HG03457 (cell line): ENCODE data around the gene LHX1.

Source experiments
- ATAC-seq: cut with Tn5 transposase; IDR thresholded peaks from one replicate; pipeline ENCODE4 v1.9.1; 2021; ENCODE audit warnings: moderate number of reproducible peaks; ENCODE audit not compliant: unreplicated experiment

The LHX1 gene

DNA sequence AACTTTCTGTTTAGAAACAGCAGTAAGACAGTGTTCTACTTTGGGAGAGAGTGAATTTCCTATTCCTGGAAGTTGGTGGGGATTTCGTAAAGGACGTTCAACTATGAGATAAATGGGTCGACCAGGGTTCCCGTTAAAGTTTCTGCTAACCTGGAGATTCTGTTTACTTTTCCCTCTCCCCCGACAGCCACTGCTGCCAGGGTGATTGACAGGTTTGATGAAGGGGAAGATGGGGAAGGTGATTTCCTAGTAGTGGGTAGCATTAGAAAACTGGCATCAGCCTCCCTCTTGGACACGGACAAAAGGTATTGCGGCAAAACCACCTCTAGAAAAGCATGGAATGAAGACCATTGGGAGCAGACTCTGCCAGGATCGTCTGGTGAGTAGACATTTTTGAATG is 12.8 kb downstream of the LHX1 start:
- ATAC-seq: no peak

DNA sequence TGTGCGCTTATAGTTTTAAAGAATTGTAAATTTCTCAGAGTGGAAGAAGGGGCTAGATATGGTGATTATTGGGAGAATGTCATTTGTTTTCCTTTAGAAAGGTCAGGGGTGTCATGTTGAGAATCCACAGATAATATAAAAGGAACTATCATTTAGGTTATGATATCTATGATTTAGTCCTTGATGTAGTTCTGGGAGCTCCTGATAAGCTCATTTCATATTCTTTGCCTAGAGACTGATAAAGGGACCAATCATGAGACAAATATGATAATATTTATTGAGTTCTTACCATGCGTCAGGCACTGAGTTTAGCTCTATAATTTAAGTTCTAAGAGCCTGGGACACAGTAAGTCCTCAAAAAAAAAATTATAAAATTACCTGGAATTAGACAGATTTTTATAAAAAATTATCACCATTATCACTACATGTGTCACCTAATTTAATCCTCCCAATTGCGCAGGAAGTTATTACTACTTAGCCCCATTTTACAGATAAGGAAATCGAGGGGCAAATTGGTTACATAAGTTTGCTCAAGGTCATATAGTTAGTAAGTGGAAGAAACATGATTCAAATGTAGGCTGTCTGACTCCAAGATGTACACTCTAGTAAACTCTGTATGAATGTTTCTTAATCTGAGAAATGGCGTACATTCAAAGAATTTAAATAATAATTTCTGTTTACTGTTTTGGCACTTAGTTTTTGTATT is 14.0 kb downstream of the LHX1 start:
- ATAC-seq: no peak

DNA sequence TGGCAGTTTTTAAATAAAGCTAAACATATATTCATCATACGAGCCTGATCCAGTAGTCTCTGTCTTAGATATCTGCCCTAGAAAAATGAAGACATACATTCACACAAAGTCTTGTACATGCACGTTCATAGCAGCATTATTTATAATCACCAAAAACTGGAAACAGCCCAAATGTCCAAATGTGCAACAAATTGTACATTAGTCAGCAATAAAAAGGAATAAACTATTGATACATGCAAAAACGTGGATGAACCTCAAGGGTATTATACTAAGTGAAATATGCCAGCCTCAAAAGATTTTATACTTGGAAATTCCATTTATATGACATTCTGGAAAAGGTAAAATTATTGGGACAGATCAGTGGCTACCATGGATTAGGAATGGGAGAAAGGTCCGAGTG is 34.2 kb downstream of the LHX1 start:
- no peak for ATAC-seq

DNA sequence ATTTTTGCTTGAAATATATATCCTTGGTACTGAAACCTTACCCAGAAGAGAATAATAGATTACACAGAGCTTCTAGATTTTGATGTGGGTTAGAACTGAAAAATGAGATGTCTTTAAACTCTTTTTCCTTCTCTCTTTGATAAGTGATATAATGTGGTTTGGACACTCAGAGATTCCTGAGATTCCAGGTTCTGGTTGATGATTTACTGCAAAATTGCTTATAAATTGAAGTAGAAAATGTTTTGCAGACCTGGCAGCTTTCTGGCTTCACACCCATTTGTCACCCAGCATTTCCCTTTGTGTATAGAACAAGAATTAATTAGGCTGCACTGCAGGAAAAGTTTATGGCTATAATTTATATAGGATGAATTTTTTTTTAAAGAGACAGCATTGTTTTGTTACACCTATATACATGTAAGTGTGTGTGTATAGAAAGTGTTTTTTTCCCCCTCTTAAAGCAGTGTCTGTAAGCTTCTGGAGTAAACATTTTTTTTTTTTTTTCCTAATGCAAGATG is 35.0 kb downstream of the LHX1 start:
- no peak for ATAC-seq

DNA sequence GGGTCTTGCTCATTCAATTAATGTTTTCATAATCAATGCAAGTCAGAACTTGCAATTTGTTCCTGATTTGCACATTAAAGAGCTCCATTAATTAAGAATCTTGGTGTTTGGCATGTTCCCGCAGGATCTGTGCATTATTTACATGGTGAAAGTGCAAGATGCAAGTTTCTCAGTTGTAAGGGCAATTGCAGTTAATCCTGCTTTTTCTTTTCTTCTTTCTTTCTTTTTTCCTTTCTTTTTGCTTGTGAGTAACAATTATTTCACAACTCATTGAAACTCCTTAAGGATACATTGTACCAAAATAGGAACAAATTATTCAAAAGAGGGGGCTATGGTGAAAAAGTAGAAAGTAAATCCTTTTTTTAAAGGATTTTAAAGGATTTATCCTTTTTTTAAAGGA is 35.6 kb downstream of the LHX1 start:
- no peak for ATAC-seq

DNA sequence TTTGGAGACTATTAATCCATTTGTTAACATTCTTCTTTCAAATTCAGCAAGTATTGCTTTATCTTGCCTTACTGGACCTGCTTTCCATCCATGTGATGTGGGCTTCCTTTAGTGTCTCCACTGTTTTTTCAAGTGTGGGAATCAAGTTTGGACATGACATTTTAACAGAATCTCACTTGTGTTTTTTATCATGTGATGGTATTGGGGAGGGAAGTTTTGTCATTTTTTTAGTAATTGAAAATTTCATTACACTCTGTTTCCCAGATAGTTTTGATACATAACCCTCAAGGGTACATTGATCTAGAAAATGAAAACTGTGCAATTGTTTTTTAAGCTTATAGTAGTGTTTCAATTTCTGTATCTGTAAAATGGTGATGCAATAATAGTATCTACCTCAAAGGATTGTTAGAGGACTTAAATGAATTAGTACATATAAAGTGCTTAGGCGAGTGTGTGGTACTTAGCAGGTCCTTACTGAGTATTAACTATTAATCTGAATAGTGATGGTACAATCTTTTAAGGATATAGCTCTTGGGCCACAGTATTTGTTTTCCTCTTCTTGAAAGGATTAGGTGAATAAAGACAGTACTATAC is 38.7 kb downstream of the LHX1 start:
- ATAC-seq: no peak

DNA sequence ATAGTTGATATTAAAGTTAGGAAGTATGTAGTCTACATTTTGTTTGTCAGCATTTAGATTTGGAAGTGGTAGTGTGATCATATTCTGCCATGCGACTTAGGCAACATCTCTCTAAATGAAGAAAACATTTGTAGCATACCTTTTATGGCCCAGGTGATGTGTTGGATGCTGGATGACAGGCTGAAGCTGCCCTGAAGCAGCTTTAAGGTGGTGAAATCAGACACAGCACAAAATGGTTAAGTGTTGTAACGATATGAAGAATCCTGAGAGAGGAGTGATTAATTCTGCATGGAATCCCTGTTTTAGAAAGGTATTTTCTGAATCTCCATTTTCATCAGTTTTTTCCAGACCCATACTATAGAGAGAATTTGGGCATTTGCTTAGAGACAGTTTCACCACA is 39.8 kb downstream of the LHX1 start:
- no peak for ATAC-seq

DNA sequence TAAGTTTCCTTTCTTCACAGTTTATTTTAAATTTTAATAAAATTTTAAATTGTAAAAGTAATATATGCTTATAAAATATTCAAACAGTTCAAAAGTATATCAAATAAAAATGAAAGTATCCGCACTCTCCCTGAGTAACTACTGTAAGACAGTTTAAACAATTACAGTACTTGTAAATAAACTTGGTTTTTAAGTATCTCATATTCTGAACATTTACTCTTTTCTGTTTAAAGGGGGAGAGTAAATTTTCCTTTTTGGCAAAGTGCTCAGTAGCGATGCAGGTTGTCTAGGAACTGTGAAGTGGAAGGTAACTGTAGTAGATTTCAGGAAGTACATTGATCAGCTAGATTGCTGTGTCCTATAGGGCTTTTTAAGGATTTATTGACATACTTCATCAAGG is 40.3 kb downstream of the LHX1 start:
- no peak for ATAC-seq

DNA sequence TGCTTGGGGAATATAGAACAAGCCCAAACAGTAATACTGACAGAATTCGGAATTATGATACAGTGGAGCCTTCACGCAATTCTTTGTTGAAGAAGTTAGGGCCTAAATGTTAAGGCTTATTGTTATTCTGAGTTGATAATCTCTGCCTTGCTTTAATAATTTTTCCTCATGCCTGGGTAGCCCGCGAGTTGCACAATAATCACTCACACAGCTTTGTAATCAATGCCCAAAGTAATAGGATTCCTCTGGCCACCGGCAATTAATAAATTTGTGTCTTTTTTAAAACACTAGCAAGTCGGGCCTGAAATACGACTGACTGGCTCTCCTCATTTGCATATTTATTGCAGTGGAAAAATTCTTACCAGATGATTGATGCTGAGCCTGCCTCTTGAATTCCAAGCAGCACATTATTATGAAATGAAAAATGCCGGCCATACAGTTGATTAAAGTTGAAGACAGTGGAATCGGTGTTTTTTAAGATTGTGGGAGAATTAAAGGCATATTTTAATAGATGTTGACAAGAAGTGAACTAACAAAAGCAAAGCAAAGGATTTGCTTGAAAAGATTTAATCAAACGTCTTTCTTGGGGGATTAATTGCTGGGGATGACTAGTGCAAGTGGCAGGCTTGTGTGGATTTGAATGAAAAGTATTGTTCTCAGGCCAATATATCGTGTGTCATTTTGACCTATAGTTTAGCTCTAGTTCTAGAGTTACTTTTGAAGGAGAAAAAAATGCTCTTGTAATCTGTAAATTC is 41.7 kb downstream of the LHX1 start:
- no peak for ATAC-seq

DNA sequence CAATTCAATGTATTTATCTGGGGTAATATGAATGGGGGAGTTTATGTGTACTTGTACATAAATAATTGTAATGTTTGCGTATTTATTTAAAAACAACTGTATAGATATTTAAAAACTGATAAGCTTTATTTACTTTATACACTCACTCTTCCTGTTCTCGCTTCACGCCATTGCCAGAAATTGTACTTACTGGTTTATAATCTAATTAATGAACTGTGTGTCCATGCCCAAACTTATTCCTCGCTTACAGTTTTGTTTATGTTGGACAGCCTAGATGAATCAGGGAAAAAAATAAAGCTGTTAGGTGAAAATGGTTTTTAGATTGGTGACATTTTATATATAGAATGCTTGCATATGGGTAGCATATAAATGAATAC is 42.3 kb downstream of the LHX1 start:
- no peak for ATAC-seq

DNA sequence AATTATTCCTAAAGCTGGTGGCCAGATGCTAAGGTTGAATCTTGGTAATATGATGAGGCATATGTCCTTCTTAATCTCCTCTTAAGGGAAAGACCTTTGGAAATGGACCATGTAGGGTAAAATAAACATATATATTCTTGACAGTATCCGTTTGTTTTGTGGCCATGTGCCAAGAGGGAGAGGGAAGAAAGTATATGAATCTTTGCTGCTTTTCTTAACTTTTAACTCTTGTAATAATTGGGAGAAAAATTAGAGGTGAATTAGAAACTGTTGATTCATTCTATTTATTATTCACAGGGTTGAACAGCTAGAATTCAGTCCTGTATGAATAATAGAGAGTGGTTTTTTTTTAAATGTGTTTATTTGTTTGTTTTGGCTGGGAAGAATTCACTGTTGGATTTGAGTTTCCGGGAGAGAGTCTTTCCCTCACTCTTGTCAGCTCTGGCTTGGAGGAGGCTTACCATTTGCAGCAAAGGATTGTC is 43.0 kb downstream of the LHX1 start:
- ATAC-seq: no peak

DNA sequence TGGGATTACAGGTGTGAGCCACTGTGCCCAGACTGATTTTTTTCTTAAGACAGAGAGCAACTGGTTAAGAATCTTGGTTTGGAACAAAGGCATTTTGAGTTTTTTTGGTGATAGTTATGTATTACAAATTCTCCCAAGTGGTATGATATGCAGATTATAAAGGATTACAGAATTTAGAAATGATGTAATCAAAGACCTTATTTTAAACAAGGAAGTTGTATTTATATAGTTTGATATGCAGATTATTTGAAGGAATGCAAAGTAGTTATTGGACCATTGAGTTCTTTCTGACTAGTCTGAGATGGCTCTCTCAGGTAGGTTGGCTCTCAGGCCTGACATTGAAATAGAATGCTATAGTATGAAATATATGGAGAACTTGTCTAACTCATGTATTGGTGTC is 46.3 kb downstream of the LHX1 start:
- ATAC-seq: no peak

DNA sequence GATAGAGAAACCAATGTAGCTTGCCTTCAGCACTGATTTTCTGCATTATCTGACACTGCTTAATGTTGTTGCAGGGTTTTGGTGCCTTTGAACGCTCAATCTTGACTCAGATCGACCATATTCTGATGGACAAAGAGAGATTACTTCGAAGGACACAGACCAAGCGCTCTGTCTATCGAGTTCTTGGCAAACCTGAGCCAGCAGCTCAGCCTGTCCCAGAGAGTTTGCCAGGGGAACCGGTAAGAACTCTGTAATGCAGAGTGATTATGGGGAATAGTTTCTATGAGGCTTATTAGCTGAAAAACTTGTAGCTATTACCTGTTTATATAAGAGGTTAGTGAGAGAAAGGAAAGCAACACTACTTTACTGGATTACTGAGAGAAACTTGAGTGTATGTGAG is 51.9 kb downstream of the LHX1 start:
- no peak for ATAC-seq

DNA sequence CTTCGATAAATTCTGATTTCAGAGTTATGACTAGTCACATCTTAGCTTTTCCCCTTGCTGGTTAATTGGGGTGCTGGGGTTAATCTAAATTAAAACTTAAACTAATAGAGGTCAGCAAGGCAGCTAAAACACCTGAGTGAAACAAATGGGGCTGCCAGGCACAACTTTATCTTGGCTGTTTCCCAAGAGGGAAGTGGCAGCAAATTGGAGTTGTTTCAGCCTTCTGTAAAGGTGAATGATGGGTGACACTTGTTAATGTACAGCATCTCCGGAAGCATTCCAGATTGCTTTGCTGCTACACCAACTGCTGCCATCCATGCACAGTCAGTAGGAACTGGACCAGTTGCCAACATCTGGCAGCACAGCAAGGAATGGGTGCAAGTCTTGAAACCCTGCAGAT is 55.4 kb downstream of the LHX1 start:
- no peak for ATAC-seq

DNA sequence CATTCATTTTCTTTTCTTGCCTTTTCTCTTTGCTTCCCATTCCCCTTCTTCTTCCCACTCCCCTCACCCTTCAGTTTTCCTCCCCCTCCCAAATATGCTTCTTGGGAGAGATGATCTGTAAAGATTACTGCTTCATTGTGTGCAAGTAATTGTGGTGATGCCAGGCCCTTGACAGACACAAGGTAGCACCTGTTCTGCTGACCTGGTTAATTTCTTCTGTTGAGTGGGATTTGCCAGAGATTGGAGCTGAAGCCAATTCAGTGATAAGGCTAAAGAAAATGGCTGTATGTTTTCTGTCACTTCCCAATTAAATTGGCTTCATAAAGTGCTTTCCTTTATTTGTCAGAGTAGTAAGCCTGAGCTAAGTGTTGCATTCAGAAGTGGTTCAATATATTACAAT is 56.0 kb downstream of the LHX1 start:
- ATAC-seq: no peak
